ENCODE data around the gene GMDS. TPM values are rescaled to one million over a fixed set of nuclear protein-coding genes. Genes with fewer than 3 reads are reported as not detected.

Gene GMDS
- total RNA-seq, 1 experiment from 2014 or later, result 31.1 TPM

DNA sequence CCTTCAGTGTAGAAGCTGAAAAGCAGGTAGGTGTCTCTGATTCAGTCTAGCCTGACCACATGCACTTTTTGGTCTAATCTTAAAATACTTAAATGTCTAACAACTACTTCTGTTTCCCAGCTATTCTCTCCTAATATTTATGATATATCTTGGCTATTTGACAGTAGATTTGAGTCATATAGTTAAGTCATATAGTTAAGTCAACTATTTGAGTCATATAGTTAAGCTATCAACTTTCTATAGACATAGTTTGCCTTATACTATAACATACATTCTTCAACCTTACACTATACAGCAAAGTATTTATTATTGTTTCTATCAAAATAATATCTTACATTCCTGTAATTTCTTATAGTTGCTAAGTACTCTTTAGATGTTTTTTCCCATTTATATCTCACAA is 110.9 kb downstream of the GMDS start:
- CTCF ChIA-PET, result no interaction called here
- DNase-seq, result no peak
- H3K4me3 ChIP-seq (ENCODE audit: low read depth, low read length), result no peak overlapping the region
- Mint-ChIP-seq H3K9me3 (ENCODE audit: unreplicated experiment) (no peaks in the 10 kb centered on the region), H3K4me1 (ENCODE audit: low read depth, unreplicated experiment) (no peaks in the 10 kb centered on the region), H3K27ac (ENCODE audit: unreplicated experiment) (no peak overlapping the region), H3K27me3 (ENCODE audit: insufficient read depth, unreplicated experiment) (no peaks in the 10 kb centered on the region), H3K4me3 (ENCODE audit: unreplicated experiment) (no peak overlapping the region), H3K36me3 (ENCODE audit: insufficient read depth, unreplicated experiment) (no peaks in the 10 kb centered on the region)
- no TSS peak for BruUV-seq (replicated peaks)
- no peaks in the 10 kb centered on the region for H3K4me1 ChIP-seq
- TF ChIP-seq, protein P1, sequence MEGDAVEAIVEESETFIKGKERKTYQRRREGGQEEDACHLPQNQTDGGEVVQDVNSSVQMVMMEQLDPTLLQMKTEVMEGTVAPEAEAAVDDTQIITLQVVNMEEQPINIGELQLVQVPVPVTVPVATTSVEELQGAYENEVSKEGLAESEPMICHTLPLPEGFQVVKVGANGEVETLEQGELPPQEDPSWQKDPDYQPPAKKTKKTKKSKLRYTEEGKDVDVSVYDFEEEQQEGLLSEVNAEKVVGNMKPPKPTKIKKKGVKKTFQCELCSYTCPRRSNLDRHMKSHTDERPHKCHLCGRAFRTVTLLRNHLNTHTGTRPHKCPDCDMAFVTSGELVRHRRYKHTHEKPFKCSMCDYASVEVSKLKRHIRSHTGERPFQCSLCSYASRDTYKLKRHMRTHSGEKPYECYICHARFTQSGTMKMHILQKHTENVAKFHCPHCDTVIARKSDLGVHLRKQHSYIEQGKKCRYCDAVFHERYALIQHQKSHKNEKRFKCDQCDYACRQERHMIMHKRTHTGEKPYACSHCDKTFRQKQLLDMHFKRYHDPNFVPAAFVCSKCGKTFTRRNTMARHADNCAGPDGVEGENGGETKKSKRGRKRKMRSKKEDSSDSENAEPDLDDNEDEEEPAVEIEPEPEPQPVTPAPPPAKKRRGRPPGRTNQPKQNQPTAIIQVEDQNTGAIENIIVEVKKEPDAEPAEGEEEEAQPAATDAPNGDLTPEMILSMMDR (IDR thresholded peaks at IDR 0.05; ENCODE audit: insufficient read depth in 1 of 2, low read depth in 1 of 2, low read length in 1 of 2, severe bottlenecking in 1 of 2, unreplicated experiment in 1 of 2), result no peak
- no peaks in the 10 kb centered on the region for H3K9me3 ChIP-seq
- intact Hi-C loops (cut with micrococcal nuclease; ENCODE audit: unreplicated experiment), result no loop called here
- H3K27me3 ChIP-seq (replicated peaks; ENCODE audit: control insufficient read depth, insufficient read depth, low read length), result no peaks in the 10 kb centered on the region
- no peaks in the 10 kb centered on the region for H3K36me3 ChIP-seq (ENCODE audit: control insufficient read depth, insufficient read depth, low read length)
- POLR2A ChIA-PET, result no interaction called here

DNA sequence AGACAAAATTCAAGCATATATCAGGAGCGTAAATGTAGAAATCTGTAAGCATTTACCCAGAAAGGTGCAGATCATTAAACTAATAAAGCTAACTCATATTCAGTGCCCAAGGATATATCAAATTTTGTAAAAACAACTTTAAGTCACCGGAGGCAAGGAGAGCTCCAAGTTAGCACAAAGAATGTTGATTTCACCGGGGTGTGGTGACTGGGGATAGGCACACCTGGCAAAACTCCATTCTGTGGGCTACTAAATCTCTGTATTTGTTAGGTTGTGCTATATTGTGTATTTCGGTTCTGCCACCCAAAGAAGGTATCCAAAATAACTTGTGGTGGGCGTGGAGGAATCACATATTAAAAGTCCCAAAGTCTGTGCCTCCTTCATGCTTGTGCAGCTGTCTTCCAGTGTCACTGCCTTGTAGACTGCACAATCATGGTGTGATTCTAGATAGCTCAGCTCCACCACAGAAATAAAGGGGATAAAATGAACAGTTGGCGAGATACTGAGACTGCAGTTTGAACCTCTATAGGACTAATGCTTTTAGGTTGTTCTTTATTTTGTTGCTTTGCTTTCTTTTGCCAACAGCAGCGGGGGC is 111.6 kb downstream of the GMDS start:
- Histone ChIP-seq H3K36me3 (ENCODE audit: control insufficient read depth, insufficient read depth, low read length) (no peaks in the 10 kb centered on the region), H3K4me1 (no peaks in the 10 kb centered on the region), H3K9me3 (no peaks in the 10 kb centered on the region), H3K4me3 (ENCODE audit: low read depth, low read length) (no peak overlapping the region), H3K27me3 (replicated peaks; ENCODE audit: control insufficient read depth, insufficient read depth, low read length) (no peaks in the 10 kb centered on the region)
- H3K9me3 Mint-ChIP-seq (ENCODE audit: unreplicated experiment), result no peaks in the 10 kb centered on the region
- TF ChIP-seq, protein P1 (IDR thresholded peaks at IDR 0.05; ENCODE audit: insufficient read depth in 1 of 2, low read depth in 1 of 2, low read length in 1 of 2, severe bottlenecking in 1 of 2, unreplicated experiment in 1 of 2), result no peak
- no peak overlapping the region for H3K27ac Mint-ChIP-seq (ENCODE audit: unreplicated experiment)
- DNase-seq, result no peak
- ChIA-PET POLR2A (no interaction called here), CTCF (no interaction called here)
- BruUV-seq (replicated peaks), result no TSS peak
- intact Hi-C loops (cut with micrococcal nuclease; ENCODE audit: unreplicated experiment), result no loop called here
- no peaks in the 10 kb centered on the region for H3K36me3 Mint-ChIP-seq (ENCODE audit: insufficient read depth, unreplicated experiment)
- no peaks in the 10 kb centered on the region for H3K27me3 Mint-ChIP-seq (ENCODE audit: insufficient read depth, unreplicated experiment)
- no peaks in the 10 kb centered on the region for H3K4me1 Mint-ChIP-seq (ENCODE audit: low read depth, unreplicated experiment)
- H3K4me3 Mint-ChIP-seq (ENCODE audit: unreplicated experiment), result no peak overlapping the region

DNA sequence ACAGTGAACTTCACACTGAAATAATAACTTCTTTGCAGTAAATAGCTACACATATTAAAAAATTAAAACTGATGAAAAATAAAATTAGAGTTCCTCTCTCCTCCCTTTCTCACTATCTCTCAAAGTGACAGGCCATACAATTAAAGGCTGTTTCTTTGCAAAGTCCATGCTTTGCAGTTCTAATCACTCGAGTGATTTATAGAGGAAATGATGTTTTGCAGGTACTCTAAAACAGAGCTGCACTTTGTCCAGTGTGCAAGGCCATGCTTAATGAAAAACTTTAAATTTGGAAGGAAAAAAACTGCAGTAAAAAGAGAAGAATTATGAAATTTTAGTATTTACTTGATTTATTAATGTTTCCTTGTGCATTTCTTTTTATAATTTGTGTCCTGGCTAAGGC is 112.5 kb downstream of the GMDS start:
- H3K4me3 Mint-ChIP-seq (ENCODE audit: unreplicated experiment), result no peak overlapping the region
- H3K27ac Mint-ChIP-seq (ENCODE audit: unreplicated experiment), result no peak overlapping the region
- no TSS peak for BruUV-seq (replicated peaks)
- H3K9me3 Mint-ChIP-seq (ENCODE audit: unreplicated experiment), result no peaks in the 10 kb centered on the region
- H3K4me1 Mint-ChIP-seq (ENCODE audit: low read depth, unreplicated experiment), result no peaks in the 10 kb centered on the region
- no peaks in the 10 kb centered on the region for H3K36me3 Mint-ChIP-seq (ENCODE audit: insufficient read depth, unreplicated experiment)
- Histone ChIP-seq H3K4me1 (no peaks in the 10 kb centered on the region), H3K9me3 (no peaks in the 10 kb centered on the region), H3K4me3 (ENCODE audit: low read depth, low read length) (no peak overlapping the region), H3K27me3 (replicated peaks; ENCODE audit: control insufficient read depth, insufficient read depth, low read length) (no peaks in the 10 kb centered on the region), H3K36me3 (ENCODE audit: control insufficient read depth, insufficient read depth, low read length) (no peaks in the 10 kb centered on the region)
- intact Hi-C loops (cut with micrococcal nuclease; ENCODE audit: unreplicated experiment), result no loop called here
- TF ChIP-seq, protein P1 (IDR thresholded peaks at IDR 0.05; ENCODE audit: insufficient read depth in 1 of 2, low read depth in 1 of 2, low read length in 1 of 2, severe bottlenecking in 1 of 2, unreplicated experiment in 1 of 2), result no peak
- POLR2A ChIA-PET, result no interaction called here
- DNase-seq, result no peak
- CTCF ChIA-PET, result no interaction called here
- no peaks in the 10 kb centered on the region for H3K27me3 Mint-ChIP-seq (ENCODE audit: insufficient read depth, unreplicated experiment)

Data from Caco-2 (cell line).